BE2C (cell line): Measurements from ENCODE around the gene RNF169.

Experiments used
- DNase-seq: peaks from one replicate; pipeline ENCODE4 v3.0.0-alpha.2; 2020
- H3K27me3 ChIP-seq: fragments of 250-450 bp; sonication (Bioruptor Pico); 2 replicates; pipeline ENCODE4 v1.5.1; 2020; ENCODE audit warnings: mild to moderate bottlenecking
- H3K36me3 ChIP-seq: fragments of 250-450 bp; sonication (Bioruptor Pico); 2 replicates; pipeline ENCODE4 v1.5.1; 2020; ENCODE audit warnings: mild to moderate bottlenecking
- H3K4me1 ChIP-seq: fragments of 250-450 bp; sonication (Bioruptor Pico); 2 replicates; pipeline ENCODE4 v1.5.1; 2020
- H3K4me3 ChIP-seq: 2 replicates; pipeline ENCODE4 v1.5.1; 2011; ENCODE audit warnings: low read depth, low read length
- H3K9me3 ChIP-seq: fragments of 250-450 bp; sonication (Bioruptor Pico); 2 replicates; pipeline ENCODE4 v1.5.1; 2020
- CTCF ChIP-seq: IDR thresholded peaks from 2 replicates; pipeline ENCODE4 v1.5.1; 2012; ENCODE audit warnings: mild to moderate bottlenecking, low read depth, low read length

The RNF169 gene

DNA sequence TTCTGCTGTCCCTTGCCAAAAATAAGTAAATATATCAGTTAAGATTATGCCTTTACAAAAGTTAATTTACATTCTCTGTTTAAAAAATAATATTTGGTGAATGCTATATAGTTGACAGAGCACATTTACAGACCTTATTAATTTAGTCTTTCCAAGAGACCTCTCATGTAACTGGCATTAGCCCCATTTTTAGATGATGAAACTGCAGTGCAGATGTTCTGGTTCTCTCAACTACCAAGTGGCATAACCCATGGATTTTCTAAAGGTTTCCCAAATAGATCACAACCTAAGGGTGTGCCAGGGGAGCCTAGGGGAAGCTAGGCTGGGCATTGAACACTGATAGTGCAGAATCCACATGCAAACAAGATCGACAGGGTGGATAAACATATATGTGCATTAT, 88.5 kb downstream of the RNF169 start:
- no peak overlapping the region for H3K4me3 ChIP-seq
- H3K4me1 ChIP-seq = no peaks in the 10 kb centered on the region
- no peaks in the 10 kb centered on the region for H3K27me3 ChIP-seq
- no peaks in the 10 kb centered on the region for H3K9me3 ChIP-seq
- H3K36me3 ChIP-seq = peaks cover 23% of the 10 kb centered on the region
- DNase-seq = no peak
- TF ChIP-seq CTCF = no peak

DNA sequence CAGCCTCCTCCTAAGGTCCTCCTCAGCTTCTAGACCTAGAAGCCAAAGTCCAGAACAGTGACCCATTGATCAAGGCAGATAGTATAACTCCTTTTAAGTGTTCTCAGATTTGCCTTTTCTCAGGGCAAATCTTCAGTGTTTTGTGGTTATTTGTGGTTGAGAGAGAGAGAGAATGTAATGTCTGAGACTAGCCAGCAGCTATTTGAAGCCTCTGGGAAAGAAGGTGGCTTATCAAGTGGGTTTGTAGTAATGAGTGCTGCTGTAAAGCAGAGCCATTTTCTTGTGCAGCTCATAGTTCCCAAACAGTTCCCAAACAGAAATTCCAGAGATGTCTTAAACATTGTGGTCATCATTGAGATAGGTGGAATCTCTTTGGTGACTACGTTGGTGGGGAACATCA, 89.5 kb downstream of the RNF169 start:
- no peaks in the 10 kb centered on the region for H3K27me3 ChIP-seq
- no peaks in the 10 kb centered on the region for H3K4me1 ChIP-seq
- no peak for TF ChIP-seq CTCF
- no peak overlapping the region for H3K4me3 ChIP-seq
- no peak for DNase-seq
- H3K36me3 ChIP-seq = peaks cover 26% of the 10 kb centered on the region
- H3K9me3 ChIP-seq = no peaks in the 10 kb centered on the region

- no peaks in the 10 kb centered on the region for H3K4me1 ChIP-seq
- TF ChIP-seq CTCF = no peak
Measured at GRCh38 chr11:74839446-74839845, 90.8 kb downstream of the RNF169 start.

GRCh38 chr11:74839971-74840370, 91.3 kb downstream of the RNF169 start:
- peaks cover 31% of the 10 kb centered on the region for H3K36me3 ChIP-seq

More at GRCh38 chr11:74839446-74839845, 90.8 kb downstream of the RNF169 start:
- Histone ChIP-seq H3K36me3 (peaks cover 33% of the 10 kb centered on the region), H3K4me3 (no peak overlapping the region), H3K9me3 (no peaks in the 10 kb centered on the region), H3K27me3 (no peaks in the 10 kb centered on the region)
- no peak for DNase-seq

DNA sequence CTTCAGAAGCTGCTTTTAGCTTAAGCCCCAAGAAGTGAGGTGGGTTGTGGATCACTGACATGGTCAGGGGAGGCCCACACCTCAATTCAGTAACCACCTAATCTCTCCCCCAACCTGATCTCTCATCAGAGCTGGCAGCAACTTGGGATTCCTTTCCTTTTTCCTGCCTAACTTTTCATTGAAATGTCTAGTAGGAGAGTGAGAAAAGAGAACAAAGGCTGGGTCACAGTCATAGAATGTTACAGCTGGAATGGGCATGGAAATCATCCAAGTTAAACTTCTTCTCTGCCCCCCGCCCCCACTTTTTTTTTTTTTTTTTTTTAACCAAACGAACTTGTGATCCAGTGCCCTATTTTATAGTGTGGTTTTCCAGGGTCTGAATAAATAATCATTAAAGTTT, 91.8 kb downstream of the RNF169 start:
- no peak overlapping the region for H3K4me3 ChIP-seq
- DNase-seq = no peak
- TF ChIP-seq CTCF = no peak

More at GRCh38 chr11:74839971-74840370, 91.3 kb downstream of the RNF169 start:
- Histone ChIP-seq H3K4me3 (no peak overlapping the region), H3K9me3 (no peaks in the 10 kb centered on the region), H3K27me3 (no peaks in the 10 kb centered on the region), H3K4me1 (no peaks in the 10 kb centered on the region)
- no peak for DNase-seq
- TF ChIP-seq CTCF = no peak

DNA sequence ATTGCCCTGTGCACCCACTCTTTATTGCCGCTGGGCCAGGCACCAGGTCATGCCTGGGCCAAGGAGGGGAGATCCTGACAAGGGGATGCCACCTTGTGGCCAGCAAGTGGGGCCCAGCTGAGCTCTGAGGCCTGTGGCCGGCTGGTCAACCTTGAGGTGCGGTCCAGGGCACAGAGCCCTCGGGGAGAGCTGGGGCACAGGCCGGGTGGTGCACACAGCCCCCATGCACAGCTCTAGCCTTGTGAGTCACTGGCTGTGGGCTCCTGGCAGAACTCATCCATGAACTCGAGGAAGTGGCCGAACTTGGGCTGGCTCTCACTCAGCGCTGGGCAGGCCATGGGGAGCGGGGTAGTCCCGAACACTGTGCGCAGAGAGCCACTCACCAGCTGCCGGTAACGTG, 94.3 kb downstream of the RNF169 start:
- peaks cover 10% of the 10 kb centered on the region for H3K36me3 ChIP-seq

More for the DNA sequence above, 91.8 kb downstream of the RNF169 start:
- Histone ChIP-seq H3K36me3 (peaks cover 27% of the 10 kb centered on the region), H3K4me1 (no peaks in the 10 kb centered on the region), H3K9me3 (no peaks in the 10 kb centered on the region), H3K27me3 (no peaks in the 10 kb centered on the region)

More for the DNA sequence above, 94.3 kb downstream of the RNF169 start:
- Histone ChIP-seq H3K4me1 (no peaks in the 10 kb centered on the region; the same call in 1 of the 2 replicates), H3K27me3 (no peaks in the 10 kb centered on the region), H3K4me3 (no peak overlapping the region), H3K9me3 (no peaks in the 10 kb centered on the region)
- no peak for TF ChIP-seq CTCF
- no peak for DNase-seq
